ENCODE measurements around the gene CBX1. TPM values are rescaled to one million over a fixed set of nuclear protein-coding genes. Genes with fewer than 3 reads are reported as not detected.
A peak's percentile ranks its signal among the peaks of the same experiment; 100 is the strongest.

The CBX1 gene
- total RNA-seq, 1 donor from 2014 or later = 33.0 TPM

- Histone ChIP-seq H3K4me1 (peaks cover 42% of the 10 kb centered on the region), H3K27ac (replicated peaks) (no peak overlapping the region), H3K27me3 (ENCODE audit: low read depth) (no peaks in the 10 kb centered on the region), H3K4me3 (no peak overlapping the region), H3K9me3 (replicated peaks) (no peaks in the 10 kb centered on the region), H3K36me3 (peaks cover 30% of the 10 kb centered on the region)
- DNase-seq = no peak
- no peak for TF ChIP-seq CTCF (IDR thresholded peaks at IDR 0.05; ENCODE audit: borderline replicate concordance)
- intact Hi-C loops (cut with micrococcal nuclease) = no loop called here
Measured at GRCh38 chr17:48110761-48111160, 9.5 kb upstream of the CBX1 start.

- Histone ChIP-seq H3K4me1 (peaks cover 42% of the 10 kb centered on the region), H3K27me3 (ENCODE audit: low read depth) (no peaks in the 10 kb centered on the region)
- intact Hi-C loops (cut with micrococcal nuclease) = no loop called here
Measured at GRCh38 chr17:48107137-48108055, 6.1 kb upstream of the CBX1 start, which contains the start of gene SNX11. Gene SNX11, plus strand, starts transcription at chr17:48107766. Its CDS starts 4,278 bp downstream, at chr17:48112044.

GRCh38 chr17:48106802-48107136 is 5.5 kb upstream of the CBX1 start:
- Histone ChIP-seq H3K27ac (replicated peaks) (peak overlapping the region; percentile 98), H3K4me1 (peaks cover 43% of the 10 kb centered on the region), H3K27me3 (ENCODE audit: low read depth) (no peaks in the 10 kb centered on the region), H3K4me3 (peak overlapping the region; percentile 88), H3K36me3 (no peaks in the 10 kb centered on the region), H3K9me3 (replicated peaks) (no peaks in the 10 kb centered on the region)
- no peak for TF ChIP-seq CTCF (IDR thresholded peaks at IDR 0.05; ENCODE audit: borderline replicate concordance)
- DNase-seq = no peak
- intact Hi-C loops (cut with micrococcal nuclease) = no loop called here

More at GRCh38 chr17:48107137-48108055, 6.1 kb upstream of the CBX1 start, which contains the start of gene SNX11:
- Histone ChIP-seq H3K4me3 (peak within 1 kb of the TSS; percentile 88), H3K36me3 (no peaks in the 10 kb centered on the region), H3K27ac (replicated peaks) (peak within 1 kb of the TSS; percentile 98), H3K9me3 (replicated peaks) (no peaks in the 10 kb centered on the region)
- peak; percentile 24 for TF ChIP-seq CTCF (IDR thresholded peaks at IDR 0.05; ENCODE audit: borderline replicate concordance)
- peak; percentile 91 for DNase-seq

- intact Hi-C loops (cut with micrococcal nuclease) = no loop called here
- Histone ChIP-seq H3K27ac (replicated peaks) (no peak overlapping the region), H3K4me1 (peaks cover 53% of the 10 kb centered on the region), H3K4me3 (no peak overlapping the region), H3K36me3 (no peaks in the 10 kb centered on the region), H3K27me3 (ENCODE audit: low read depth) (no peaks in the 10 kb centered on the region), H3K9me3 (replicated peaks) (no peaks in the 10 kb centered on the region)
- no peak for DNase-seq
- TF ChIP-seq CTCF (IDR thresholded peaks at IDR 0.05; ENCODE audit: borderline replicate concordance) = no peak
Measured at GRCh38 chr17:48104440-48104839, 3.2 kb upstream of the CBX1 start.

- no peak for DNase-seq
Measured at GRCh38 chr17:48102798-48103715, 1.8 kb upstream of the CBX1 start.

More at GRCh38 chr17:48102798-48103715, 1.8 kb upstream of the CBX1 start:
- Histone ChIP-seq H3K27me3 (ENCODE audit: low read depth) (no peaks in the 10 kb centered on the region), H3K4me3 (no peak overlapping the region), H3K9me3 (replicated peaks) (no peaks in the 10 kb centered on the region), H3K4me1 (peaks cover 44% of the 10 kb centered on the region), H3K36me3 (no peaks in the 10 kb centered on the region), H3K27ac (replicated peaks) (no peak overlapping the region)
- intact Hi-C loops (cut with micrococcal nuclease) = no loop called here
- TF ChIP-seq CTCF (IDR thresholded peaks at IDR 0.05; ENCODE audit: borderline replicate concordance) = no peak
